ENCODE results near the gene ARHGAP44.
A peak's percentile ranks its signal among the peaks of the same experiment; 100 is the strongest.

The ARHGAP44 gene, protein sequence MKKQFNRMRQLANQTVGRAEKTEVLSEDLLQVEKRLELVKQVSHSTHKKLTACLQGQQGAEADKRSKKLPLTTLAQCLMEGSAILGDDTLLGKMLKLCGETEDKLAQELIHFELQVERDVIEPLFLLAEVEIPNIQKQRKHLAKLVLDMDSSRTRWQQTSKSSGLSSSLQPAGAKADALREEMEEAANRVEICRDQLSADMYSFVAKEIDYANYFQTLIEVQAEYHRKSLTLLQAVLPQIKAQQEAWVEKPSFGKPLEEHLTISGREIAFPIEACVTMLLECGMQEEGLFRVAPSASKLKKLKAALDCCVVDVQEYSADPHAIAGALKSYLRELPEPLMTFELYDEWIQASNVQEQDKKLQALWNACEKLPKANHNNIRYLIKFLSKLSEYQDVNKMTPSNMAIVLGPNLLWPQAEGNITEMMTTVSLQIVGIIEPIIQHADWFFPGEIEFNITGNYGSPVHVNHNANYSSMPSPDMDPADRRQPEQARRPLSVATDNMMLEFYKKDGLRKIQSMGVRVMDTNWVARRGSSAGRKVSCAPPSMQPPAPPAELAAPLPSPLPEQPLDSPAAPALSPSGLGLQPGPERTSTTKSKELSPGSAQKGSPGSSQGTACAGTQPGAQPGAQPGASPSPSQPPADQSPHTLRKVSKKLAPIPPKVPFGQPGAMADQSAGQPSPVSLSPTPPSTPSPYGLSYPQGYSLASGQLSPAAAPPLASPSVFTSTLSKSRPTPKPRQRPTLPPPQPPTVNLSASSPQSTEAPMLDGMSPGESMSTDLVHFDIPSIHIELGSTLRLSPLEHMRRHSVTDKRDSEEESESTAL

DNA sequence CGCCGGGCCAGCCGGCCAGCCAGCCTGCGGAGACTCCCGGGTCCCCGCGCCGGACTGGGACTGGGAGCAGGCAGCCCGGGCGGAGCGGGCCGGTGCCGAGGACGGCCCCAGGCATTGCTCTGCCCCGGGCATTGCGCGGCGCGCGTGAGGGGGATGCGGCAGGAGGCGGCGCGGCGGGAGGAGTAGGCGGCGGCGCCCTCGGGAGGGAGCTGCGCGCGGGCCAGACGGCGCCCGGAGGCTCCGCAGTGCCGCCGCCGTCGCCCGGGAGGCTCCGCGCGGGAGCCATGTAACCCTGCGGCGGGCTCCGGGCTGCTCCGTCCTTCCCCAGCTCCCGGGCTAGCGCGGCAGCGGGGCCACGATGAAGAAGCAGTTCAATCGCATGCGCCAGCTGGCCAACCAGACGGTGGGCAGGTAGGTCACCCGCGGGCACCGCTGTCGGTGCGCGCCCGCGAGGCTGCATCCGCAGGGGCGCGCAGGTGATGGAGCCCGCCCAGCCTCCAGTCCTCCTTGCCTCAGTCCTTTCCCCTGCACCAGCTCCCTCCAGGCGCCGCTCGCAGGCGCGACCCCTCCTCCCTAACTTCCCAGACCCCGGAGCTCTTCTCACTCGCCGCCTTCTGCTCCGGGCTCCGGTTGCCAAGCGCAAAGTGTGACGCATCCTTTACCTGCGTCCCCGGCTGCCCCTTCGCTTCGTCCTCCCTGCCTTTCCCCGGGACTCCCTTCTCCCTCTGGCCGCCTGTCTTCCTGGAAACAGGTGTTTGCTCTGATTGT lies at the start of gene ARHGAP44:
ARHGAP44 (plus strand) TSS at position 18 of the 768 bp plus-strand sequence; CDS start at position 359, 341 bp downstream.
- DNase-seq, result no peak

DNA sequence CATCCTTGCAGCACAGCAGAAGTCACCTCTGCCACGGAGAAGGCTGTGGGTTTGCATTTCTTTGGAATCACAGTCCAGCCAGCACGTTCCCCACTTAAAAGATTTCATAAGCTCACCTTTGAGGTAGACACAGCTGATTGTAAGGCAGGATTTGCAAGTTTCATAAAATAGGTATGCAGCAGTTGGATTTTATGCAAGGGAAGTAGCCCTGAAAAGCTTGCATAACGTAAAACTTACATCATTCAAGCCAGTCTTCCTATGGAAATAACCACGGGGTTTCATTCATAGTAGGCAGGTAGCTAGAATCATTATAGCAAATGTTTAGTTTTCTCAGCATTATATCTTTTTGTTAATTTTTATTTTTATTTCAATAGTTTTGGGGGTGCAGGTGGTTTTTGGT lies 49.8 kb upstream of the ARHGAP44 start:
- DNase-seq, result no peak

DNA sequence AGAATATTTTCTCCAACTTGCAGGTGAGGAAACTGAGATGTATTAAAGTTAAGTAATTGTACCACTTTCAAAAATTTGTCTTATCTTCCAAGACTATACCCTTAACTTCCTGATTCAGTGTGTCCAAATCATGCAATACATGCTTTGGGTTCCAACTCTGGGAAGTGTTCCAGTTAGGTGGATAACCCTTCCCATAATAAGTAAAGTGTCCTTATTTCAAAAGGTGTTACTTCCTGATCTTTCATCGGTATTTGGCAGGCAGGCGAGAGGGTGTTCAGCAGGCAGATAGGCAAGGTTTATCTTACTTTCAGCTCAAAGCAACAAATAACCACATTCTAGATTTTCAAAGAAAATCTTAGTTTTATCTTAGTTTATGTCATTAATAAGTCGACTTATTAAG lies 46.3 kb upstream of the ARHGAP44 start:
- no peak for DNase-seq

DNA sequence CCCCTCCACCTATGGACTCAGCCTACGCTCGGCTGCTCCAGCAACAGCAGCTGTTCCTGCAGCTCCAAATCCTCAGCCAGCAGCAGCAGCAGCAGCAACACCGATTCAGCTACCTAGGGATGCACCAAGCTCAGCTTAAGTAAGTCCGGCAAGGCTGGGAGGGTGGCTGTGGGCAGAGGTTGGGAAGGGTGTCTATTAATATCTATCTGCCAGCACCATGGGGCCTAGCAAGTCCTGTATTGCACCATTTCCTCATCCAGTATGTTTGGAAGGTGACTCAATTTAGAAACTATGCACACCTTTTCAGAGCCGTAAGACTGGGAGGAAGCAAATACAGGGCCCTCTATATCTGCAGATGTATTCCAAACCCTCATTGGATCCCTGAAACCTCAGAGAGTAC lies 45.0 kb upstream of the ARHGAP44 start:
- DNase-seq, result no peak

DNA sequence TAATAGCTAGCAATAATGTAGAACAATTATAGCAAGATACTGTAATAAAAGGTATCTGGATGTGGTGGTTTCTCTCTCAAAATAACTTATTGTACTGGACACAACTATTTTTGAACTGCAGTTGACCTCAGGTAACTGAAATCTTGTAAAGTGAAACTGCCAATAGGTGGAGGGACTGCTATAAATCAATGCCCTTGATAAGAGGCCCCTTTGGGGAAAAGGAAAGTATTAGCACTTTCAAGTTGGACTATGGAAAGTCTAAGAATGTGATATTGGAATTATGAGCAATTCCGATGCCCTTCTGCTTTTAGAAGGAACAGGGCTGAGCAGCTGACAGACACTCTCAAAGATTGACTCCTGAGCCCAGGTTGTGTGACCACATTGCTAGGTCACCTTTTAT lies 44.5 kb upstream of the ARHGAP44 start:
- no peak for DNase-seq

DNA sequence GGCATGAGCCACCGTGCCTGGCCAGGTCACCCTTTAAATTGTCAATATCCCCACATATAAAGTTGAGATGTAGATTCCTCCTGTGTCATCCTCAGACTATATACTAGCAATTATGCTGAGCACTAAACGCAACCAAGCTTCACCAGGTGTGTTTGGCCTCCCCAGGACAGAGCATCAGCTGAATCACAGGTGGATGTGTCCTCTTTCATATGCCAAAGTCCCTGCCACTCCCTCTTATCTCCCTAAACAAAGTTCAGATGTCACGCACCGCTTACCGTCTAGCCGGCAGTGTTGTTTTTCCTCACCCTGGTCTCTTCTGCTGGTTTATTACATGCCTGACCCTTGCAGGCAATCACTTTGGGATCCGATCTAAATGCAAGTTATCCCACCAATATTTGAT lies 43.8 kb upstream of the ARHGAP44 start:
- no peak for DNase-seq

DNA sequence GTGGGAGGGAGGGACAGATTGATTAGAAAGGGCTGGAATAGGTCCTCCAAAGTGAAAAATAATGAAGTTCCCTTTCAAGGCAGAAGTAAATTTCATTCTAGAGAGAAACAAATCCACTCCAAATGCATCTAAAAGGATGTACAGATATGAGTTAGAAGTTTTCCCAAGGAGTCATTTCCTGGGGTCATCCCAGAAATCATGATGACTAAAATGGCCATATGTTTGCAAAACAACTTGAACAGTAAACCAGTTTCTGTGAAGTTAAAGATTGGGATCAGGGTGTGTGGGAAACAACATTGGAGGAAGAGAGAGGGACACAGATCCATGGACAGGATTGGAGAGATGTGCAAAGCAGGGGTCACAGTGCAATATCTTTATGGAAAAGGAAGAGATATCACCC lies 32.5 kb upstream of the ARHGAP44 start:
- no peak for DNase-seq

DNA sequence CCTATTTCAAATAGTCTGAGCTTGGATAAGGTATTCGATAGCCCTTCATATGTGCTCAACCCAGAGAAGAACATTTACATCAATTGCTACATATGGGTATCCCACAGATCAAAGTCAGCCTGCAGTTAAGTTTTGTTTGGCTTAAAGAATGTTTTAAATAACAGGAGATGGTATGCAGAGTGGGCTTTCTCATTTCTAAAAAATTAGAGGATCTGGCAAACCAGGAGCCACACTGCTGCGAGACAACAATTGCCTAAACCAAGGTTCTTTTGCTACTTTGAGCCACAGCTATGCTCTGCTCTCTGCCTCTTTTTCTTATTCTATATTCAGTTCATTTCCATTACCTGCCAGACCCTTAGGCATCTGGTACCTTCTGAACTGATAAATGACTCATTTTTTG lies 30.2 kb upstream of the ARHGAP44 start:
- DNase-seq, result no peak

DNA sequence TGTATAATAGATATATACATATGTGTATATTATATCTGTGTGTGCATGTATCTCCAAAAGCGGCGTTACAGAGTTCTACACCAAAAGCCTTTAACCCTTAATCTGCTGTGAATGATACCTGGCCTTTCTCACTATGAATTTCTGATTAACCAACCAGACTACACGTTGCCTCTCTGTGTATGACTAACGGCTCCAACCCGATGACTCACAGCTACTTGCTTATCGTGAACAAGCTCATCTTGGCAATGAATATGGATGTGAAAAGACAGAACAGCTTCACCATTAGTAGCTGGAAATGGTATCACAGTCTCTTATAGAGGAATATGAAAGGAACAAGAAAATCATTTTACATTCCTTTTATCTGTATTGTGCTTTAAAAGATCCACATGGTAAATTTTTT lies 23.8 kb upstream of the ARHGAP44 start:
- DNase-seq, result no peak

DNA sequence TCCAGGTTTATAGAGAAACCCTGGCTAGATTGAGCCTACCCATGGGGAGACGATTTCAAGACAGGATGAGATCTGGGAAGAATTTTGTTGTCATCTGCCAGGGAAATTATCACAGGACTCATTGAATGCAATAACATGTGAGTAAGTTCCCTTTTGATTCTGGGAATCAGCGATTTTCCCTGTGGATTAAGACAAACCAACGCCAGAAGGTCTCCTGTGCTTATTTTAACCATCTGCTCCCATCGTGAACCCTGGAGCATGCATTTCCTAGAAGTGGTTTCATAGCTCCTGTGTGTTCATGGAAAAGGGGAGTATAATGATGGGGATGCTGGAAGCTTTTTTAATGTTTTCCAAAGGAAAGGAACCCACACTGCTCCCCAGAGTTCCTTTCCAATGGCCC lies 21.0 kb upstream of the ARHGAP44 start:
- DNase-seq, result no peak

DNA sequence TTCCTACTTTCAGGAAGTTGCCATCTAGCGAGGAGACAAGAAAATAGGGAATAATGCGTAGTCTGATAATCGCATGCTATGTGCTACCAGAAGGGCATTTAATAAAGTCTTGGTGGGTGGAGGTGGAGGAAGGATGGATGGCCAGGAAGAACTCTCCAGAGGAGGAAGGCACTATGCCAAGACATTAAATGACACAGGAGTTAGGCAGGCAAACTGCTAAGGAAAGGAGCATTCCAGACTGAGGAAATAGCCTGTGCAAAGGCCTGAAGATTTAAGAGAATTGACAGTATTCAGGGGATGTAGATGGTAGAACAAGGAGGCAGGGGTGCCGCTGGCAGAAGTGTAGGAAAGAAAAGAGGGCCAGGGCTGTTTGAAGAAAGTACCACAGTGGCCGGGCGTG lies 19.3 kb upstream of the ARHGAP44 start:
- DNase-seq, result no peak

DNA sequence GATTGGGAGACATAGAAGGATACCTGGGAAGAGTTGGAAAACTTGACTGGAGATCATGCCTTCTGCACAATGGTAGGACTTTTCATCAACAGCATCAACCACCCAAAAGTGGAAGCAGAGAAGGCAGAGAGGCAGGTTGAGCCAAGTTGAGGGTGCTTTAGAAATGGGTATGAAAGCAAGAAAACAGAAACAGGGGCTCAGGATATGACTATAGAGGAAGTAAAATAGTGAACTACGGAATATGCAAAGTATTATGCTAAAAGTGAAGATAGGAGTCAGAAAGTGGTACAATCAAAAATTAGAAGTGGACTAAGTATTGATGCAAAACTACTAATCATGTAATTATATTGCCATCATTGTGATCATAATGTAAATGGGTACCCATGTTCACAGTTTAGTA lies 16.1 kb upstream of the ARHGAP44 start:
- DNase-seq, result no peak

DNA sequence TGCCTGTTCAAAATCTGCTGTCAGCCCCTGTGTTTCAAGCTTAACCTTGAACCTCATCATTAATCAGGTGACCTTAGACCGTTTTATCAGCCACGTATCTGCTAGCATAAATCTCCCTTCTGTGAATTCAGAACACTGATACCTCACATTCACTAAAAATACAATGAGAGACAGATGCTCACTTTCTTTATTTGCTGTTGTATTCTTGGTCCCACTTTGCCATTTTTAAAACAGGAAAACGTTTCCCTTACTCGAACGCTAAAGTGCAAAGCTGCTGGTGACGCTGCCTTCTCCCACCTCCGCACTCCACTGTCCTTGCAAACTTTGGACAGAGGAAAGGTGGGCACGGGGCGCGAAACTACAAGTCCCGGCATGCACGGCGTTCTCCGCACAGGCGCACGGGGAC lies 220 bp upstream of the ARHGAP44 start:
- peak; percentile 76 for DNase-seq

DNA sequence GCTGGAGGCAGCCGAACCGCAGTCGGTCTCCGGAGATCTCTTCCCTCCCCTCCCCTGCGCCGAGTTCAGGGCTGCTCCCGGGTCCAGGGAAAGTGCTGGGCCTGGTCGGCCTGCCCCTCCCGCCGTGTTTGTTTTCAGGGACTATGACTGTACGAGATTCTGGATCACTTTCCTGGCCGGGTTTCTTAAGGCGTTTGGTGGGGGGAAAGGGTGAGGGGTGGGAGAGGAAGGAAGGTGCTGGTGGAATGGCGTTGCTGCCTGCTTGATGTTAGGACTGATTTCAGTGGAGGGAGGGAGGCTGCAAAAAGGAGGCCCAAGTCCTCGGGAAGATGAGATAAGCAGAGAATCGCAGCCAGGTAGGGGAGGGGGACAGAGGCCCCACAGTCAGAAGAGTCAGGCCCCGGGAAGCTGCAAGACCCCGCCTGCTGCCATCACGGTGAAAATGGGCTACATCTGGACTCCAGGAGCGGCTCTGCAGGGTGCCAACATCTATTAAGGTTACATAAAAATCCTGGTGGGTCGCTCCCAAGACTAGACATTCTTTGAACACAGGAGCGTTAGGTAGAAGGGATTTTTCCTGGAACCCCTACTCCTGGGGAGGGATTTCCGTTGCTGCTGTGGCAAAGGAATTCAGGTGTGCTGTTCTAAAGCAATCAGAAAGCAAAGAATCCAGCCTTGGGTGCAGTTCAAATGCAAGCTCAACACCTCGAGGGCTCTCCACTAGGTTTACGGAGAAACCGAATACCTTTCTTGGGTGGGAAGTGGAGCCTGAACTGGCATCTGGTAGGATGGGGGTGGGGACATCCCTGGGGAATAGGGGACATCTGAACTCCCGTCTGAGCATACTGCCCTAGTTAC lies 1.2 kb downstream of the ARHGAP44 start:
- no peak for DNase-seq

DNA sequence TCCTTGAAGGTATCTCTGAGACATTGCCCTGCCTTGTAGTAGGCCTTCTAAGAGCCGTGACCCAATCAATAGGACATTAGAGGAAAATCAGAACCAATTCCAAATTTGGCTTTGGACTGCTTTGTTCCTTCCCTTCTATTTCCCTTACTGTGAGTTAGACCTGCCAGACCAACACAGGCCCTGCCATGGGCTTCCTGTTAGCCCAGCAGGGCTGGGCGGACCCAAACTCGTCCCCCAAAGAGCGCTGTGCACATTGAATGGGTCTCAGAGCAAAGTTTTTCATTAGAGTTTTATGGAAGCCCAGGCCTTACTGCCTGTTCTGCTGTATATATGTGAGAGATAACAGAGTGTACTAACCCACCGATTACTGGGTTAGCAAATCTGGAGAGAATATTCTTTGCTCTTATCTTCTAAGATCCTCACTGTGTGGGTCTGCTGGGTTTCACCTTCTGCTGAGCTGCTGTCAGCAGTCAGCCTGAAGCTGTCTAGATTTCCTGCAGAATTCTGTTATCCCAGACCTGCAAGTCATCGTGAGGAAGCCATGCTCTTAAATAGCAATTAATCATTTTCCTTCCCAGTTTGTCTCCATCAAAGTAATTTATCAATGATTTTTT lies 5.7 kb downstream of the ARHGAP44 start:
- DNase-seq, result no peak

DNA sequence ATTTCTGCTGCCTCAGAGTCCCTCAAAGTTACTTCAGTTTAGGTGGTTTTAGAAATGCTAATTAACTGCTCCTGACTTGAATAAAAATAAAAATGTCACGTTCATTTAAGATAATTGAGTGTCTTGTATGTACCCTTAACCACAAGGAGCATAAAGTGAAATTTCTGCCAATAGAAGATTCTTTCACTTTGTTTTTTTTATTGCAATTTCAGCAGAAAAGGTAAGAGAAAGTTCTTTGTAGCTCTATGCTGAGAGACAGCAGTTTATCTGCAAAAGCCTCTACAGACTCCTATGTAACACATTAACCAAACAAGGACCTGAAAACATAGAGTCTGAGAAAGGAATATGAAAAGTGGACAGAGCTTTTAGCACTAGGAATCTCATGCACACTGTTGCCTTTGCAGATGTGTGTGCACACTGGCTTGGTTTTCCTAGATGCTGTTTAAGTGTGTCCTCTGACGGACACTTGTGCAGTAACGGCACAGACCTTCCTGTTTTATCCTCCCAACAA lies 11.6 kb downstream of the ARHGAP44 start:
- DNase-seq, result no peak

DNA sequence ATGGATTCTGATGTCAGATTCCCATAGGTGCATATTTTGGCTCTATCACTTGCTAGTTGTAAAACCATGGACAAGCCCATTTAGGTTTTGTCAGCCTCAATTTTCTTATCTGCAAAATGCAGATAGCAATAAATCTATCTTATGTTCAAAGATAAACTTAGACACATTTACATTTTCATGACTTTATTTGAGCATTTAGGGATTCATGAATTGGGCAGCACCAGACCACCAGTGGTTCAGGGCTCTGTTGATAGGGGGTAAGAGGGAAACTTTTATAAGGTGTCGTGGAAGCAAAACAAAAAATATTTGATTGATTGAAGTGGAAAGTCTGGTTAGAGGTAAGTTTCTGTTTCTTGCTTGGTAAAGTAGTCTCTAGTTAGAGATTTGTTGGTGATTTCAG lies 17.3 kb downstream of the ARHGAP44 start:
- DNase-seq, result no peak

DNA sequence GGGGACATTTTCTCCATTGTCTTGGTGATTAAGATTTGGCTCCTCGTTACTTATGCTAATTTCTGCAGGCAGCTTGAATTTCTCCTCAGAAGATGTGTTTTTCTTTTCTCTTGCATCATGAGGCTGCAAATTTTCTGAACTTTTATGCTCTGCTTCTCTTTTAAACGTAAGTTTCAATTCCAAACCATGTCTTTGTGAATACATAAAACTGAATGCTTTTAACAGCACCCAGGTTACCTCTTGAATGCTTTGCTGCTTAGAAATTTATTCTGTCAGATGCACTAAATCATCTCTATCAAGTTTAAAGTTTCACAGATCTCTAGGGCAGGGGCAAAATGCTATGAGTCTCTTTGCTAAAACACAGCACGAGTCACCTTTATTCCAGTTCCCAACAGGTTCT lies 19.4 kb downstream of the ARHGAP44 start:
- no peak for DNase-seq

DNA sequence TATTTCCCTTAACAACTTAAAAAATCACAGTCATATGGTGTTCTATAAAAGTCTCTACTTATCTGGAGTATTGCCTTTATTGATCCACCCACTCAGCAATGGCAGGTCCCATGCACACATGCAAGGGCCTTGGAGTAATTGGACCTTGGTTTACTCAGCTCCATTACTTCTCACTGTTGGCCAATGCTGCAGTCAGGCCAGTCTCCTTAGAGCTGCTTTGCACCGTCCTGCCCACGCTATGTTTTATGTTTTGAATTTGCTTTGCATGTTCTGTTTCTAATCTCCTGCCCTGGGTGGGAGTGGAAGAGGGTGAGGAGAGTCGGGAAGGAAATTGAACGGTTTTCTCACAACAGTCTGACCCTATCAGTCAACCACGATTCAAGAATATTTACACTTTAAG lies 23.6 kb downstream of the ARHGAP44 start:
- no peak for DNase-seq

DNA sequence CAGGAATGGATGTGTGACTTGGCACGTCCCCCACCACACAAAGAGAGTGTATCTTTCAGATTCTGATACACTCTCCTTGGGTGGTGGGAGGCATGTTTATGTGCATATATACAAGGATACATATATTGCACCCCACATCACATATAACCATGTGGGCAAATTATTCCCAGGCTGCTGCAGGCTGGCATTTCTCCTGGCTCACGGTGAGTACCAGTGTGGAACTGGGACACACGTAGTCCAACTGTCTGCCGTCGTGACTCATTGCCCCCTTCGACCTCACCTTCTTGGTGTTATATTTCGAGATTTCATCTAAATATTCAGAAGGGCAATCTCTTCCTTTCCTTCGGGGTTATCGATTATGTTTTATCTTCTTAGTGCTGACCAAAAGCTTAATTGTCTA lies 24.4 kb downstream of the ARHGAP44 start:
- DNase-seq, result no peak

DNA sequence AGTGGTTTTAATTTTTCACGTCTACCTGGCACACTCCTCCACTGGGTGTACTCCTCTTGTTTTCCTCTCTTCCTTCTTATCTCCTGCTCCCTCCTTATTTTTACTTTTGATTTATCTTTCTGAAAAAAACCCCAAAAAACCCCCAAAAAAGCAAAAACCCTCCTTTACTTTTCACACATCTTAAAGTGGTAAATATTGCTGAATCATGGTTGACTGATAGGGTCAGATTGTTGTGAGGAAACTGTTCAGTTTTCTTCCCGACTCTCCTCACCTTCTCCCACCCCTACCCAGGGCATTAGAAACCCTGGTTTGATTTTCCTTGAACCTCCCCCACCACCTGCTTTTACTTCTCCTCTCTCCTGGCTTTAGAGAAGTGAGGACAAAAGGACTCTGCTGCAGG lies 25.4 kb downstream of the ARHGAP44 start:
- no peak for DNase-seq

DNA sequence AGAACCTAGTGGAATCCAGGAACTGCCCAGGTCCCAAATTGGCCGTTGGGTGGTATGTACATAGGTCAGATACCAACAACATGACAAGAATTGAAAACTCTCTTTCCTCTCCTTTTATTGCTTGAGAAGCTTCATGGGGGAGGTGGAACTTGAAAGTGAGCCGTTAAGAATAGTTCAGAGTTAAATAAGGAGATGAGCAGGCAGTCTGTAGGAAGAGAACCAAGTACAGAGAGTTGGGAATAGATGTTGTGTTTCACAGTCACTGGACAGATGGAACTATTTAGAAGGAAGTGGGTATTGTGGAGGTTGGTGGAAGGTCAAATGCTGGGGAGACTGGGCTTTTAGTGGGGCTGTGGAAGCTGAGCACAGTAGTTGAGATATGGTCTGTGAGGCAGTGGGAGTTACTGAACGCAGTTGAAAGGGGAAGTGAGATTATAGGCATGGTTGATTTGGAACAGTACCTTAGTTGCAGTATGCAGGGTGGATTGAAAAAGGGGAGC lies 26.4 kb downstream of the ARHGAP44 start:
- no peak for DNase-seq

Data from left hindlimb (tissue), 1 donor.